SK-N-SH (cell line): Measurements from ENCODE around the gene PUSL1. TPM values are rescaled to one million over a fixed set of nuclear protein-coding genes. Genes with fewer than 3 reads are reported as not detected.

Source experiments
- CTCF ChIA-PET: fragments of 300-600, 350-600 bp; formaldehyde crosslinking; extraction: SDS; loops from one replicate; lab custom pipeline; 2021; lab: Yijun Ruan, JAX
- POLR2A ChIA-PET: fragments of 350-600 bp; sonication (Branson Sonifier 250); formaldehyde crosslinking; extraction: SDS; loops from one replicate; lab custom pipeline; 2020; ENCODE audit warnings: antibody characterized with exemption, inconsistent platforms; lab: Yijun Ruan, JAX
- DNase-seq: peaks from one replicate; pipeline ENCODE4 v3.0.0; 2012
- H2AFZ ChIP-seq: fragments of 200-600 bp; sonication (generic); 2 replicates; pipeline ENCODE4 v1.8.1; 2016; ENCODE audit warnings: antibody characterized with exemption, mild to moderate bottlenecking, low read depth
- H3F3A ChIP-seq: fragments of 200-600 bp; sonication (generic); replicated peaks from 2 replicates; pipeline ENCODE3; 2016; ENCODE audit warnings: antibody characterized with exemption, mild to moderate bottlenecking; ENCODE audit not compliant: insufficient read depth
- H3K27ac ChIP-seq, 2 experiments: fragments of 200-500 bp in 1 of 2; fragments of 200-600 bp in 1 of 2; sonication (Bioruptor generic) in 1 of 2; sonication (generic), shearing (Covaris generic) in 1 of 2; 2 replicates each; pipeline versions ENCODE4 v1.5.1 to v1.6.1; 2014 to 2016; ENCODE audit warnings: low read depth in 2 of 2, inconsistent platforms in 1 of 2, low read length in 1 of 2, mild to moderate bottlenecking in 1 of 2, mixed read lengths in 1 of 2
- H3K27me3 ChIP-seq: fragments of 200-600 bp; sonication (generic), shearing (Covaris generic); 2 replicates; pipeline ENCODE4 v1.6.1; 2016; ENCODE audit warnings: mixed run types; ENCODE audit not compliant: insufficient read depth
- H3K36me3 ChIP-seq, 2 experiments: fragments of 200-500 bp in 1 of 2; fragments of 200-600 bp in 1 of 2; sonication (Bioruptor generic) in 1 of 2; sonication (generic) in 1 of 2; replicated peaks in 1 of 2; 2 replicates each; pipeline versions ENCODE3 to v1.5.1; 2014 to 2016; ENCODE audit warnings: low read length in 1 of 2, mild to moderate bottlenecking in 1 of 2; ENCODE audit not compliant: insufficient read depth in 2 of 2, control insufficient read depth in 1 of 2
- H3K4me1 ChIP-seq, 2 experiments: fragments of 200-500 bp in 1 of 2; fragments of 200-600 bp in 1 of 2; sonication (Bioruptor generic) in 1 of 2; sonication (generic), shearing (Covaris generic) in 1 of 2; 2 replicates each; pipeline versions ENCODE4 v1.5.1 to v1.6.1; 2014 to 2016; ENCODE audit warnings: low read depth in 1 of 2, low read length in 1 of 2, mixed run types in 1 of 2; ENCODE audit not compliant: insufficient read depth in 2 of 2, control insufficient read depth in 1 of 2
- H3K4me2 ChIP-seq: fragments of 200-600 bp; sonication (generic), shearing (Covaris generic); 2 replicates; pipeline ENCODE4 v1.6.1; 2017; ENCODE audit warnings: mixed run types
- H3K4me3 ChIP-seq, 2 experiments: fragments of 200-500 bp in 1 of 2; fragments of 200-600 bp in 1 of 2; sonication (Bioruptor generic) in 1 of 2; sonication (generic), shearing (Covaris generic) in 1 of 2; 2 replicates each; pipeline versions ENCODE4 v1.5.1 to v1.8.1; 2014 to 2016; ENCODE audit warnings: low read depth in 2 of 2, inconsistent platforms in 1 of 2, low read length in 1 of 2, mild to moderate bottlenecking in 1 of 2, mixed read lengths in 1 of 2, moderate library complexity in 1 of 2
- H3K79me2 ChIP-seq: fragments of 200-600 bp; sonication (generic); 2 replicates; pipeline ENCODE4 v1.8.1; 2017; ENCODE audit warnings: mild to moderate bottlenecking; ENCODE audit not compliant: insufficient read depth
- H3K9ac ChIP-seq: fragments of 200-600 bp; sonication (generic); 2 replicates; pipeline ENCODE4 v1.6.1; 2017; ENCODE audit warnings: mixed run types
- H3K9me2 ChIP-seq: fragments of 200-600 bp; sonication (generic); 2 replicates; pipeline ENCODE4 v1.6.1; 2017; ENCODE audit warnings: mixed run types
- H3K9me3 ChIP-seq: fragments of 200-600 bp; sonication (generic); 2 replicates; pipeline ENCODE4 v1.6.1; 2017; ENCODE audit warnings: mixed run types, mild to moderate bottlenecking, moderate library complexity
- H4K20me1 ChIP-seq: fragments of 200-600 bp; sonication (generic); 2 replicates; pipeline ENCODE4 v1.6.1; 2017; ENCODE audit warnings: mild to moderate bottlenecking, mixed run types; ENCODE audit not compliant: insufficient read depth
- CHD2 ChIP-seq: fragments of 150-350 bp; IDR thresholded peaks from 2 replicates; pipeline ENCODE4 v1.6.1; 2018; ENCODE audit warnings: low read length; ENCODE audit not compliant: partially characterized antibody
- CTCF ChIP-seq: fragments of 200-600 bp; sonication (generic); IDR thresholded peaks from 2 replicates; pipeline ENCODE4 v1.6.1; 2017; ENCODE audit warnings: antibody characterized with exemption, mild to moderate bottlenecking, moderate library complexity
- ELF1 ChIP-seq: IDR thresholded peaks from 2 replicates; pipeline ENCODE4 v1.4.0; 2012
- EZH2phosphoT487 ChIP-seq: fragments of 200-600 bp; sonication (generic); IDR thresholded peaks from 2 replicates; pipeline ENCODE4 v1.6.1; 2017; ENCODE audit warnings: low read depth, mixed run types, mild to moderate bottlenecking, antibody characterized with exemption, moderate library complexity, borderline replicate concordance
- FOSL2 ChIP-seq: IDR thresholded peaks from 2 replicates; pipeline ENCODE4 v1.4.0; 2012; ENCODE audit warnings: low read depth, mild to moderate bottlenecking, moderate library complexity, borderline replicate concordance
- FOXJ3 ChIP-seq: sonication (generic); formaldehyde crosslinking; IDR thresholded peaks from 2 replicates; pipeline ENCODE4 v1.5.1; 2020; ENCODE audit warnings: mild to moderate bottlenecking, missing genetic modification reagents
- FOXM1 ChIP-seq: IDR thresholded peaks from 2 replicates; pipeline ENCODE4 v1.4.0; 2012; ENCODE audit warnings: low read depth, mild to moderate bottlenecking
- GABPA ChIP-seq: IDR thresholded peaks from 2 replicates; pipeline ENCODE4 v1.4.0; 2012; ENCODE audit warnings: low read depth, mild to moderate bottlenecking
- JUND ChIP-seq: IDR thresholded peaks from 2 replicates; pipeline ENCODE4 v1.4.0; 2012
- MAX ChIP-seq: IDR thresholded peaks from 2 replicates; pipeline ENCODE4 v1.4.0; 2012; ENCODE audit warnings: low read depth
- MEF2A ChIP-seq: IDR thresholded peaks from 2 replicates; pipeline ENCODE4 v1.4.0; 2012; ENCODE audit warnings: low read depth, borderline replicate concordance
- NFIC ChIP-seq: IDR thresholded peaks from 2 replicates; pipeline ENCODE4 v1.4.0; 2012; ENCODE audit warnings: borderline replicate concordance
- NRF1 ChIP-seq: IDR thresholded peaks from 2 replicates; pipeline ENCODE4 v1.6.1; 2012; ENCODE audit warnings: low read depth, mild to moderate bottlenecking, low read length
- RAD21 ChIP-seq: IDR thresholded peaks from 2 replicates; pipeline ENCODE4 v1.6.1; 2012; ENCODE audit warnings: mild to moderate bottlenecking, low read length
- RCOR1 ChIP-seq: fragments of 150-350 bp; IDR thresholded peaks from 2 replicates; pipeline ENCODE4 v1.6.1; 2017; ENCODE audit warnings: antibody characterized with exemption, low read length
- RFX5 ChIP-seq: IDR thresholded peaks from 2 replicates; pipeline ENCODE4 v1.6.1; 2012; ENCODE audit warnings: mild to moderate bottlenecking, improper control_type of control experiment, low read length
- RXRA ChIP-seq: IDR thresholded peaks from 2 replicates; pipeline ENCODE4 v1.4.0; 2012; ENCODE audit warnings: low read depth, mild to moderate bottlenecking, borderline replicate concordance
- SIN3A ChIP-seq: IDR thresholded peaks from 2 replicates; pipeline ENCODE4 v1.6.1; 2012; ENCODE audit warnings: low read depth, mild to moderate bottlenecking, low read length, moderate library complexity, borderline replicate concordance
- SMC3 ChIP-seq: IDR thresholded peaks from 2 replicates; pipeline ENCODE4 v1.6.1; 2012; ENCODE audit warnings: low read depth, low read length, improper control_type of control experiment
- TAF1 ChIP-seq: IDR thresholded peaks from 2 replicates; pipeline ENCODE4 v1.6.1; 2012; ENCODE audit warnings: low read depth, mild to moderate bottlenecking, low read length, moderate library complexity, borderline replicate concordance
- TCF12 ChIP-seq: IDR thresholded peaks from 2 replicates; pipeline ENCODE4 v1.4.0; 2012
- TEAD4 ChIP-seq: IDR thresholded peaks from 2 replicates; pipeline ENCODE4 v1.4.0; 2012; ENCODE audit warnings: mild to moderate bottlenecking, borderline replicate concordance; ENCODE audit not compliant: insufficient read depth
- ZBTB33 ChIP-seq: IDR thresholded peaks from 2 replicates; pipeline ENCODE4 v1.4.0; 2012; ENCODE audit warnings: low read depth, borderline replicate concordance
- WGBS: methylation state at CpG from one replicate; pipeline ENCODE4 v1.1.6; 2017; ENCODE audit warnings: low lambda C conversion rate; 5-methylcytosine and 5-hydroxymethylcytosine counted together
- polyA plus RNA-seq, 3 experiments: library from polyadenylated mRNA; depleted of rRNA; stranded (reverse); fragments of >200 nt; gene quantifications; 2 replicates each; pipeline ENCODE4 v1.2.3, GENCODE V29; 2012

The PUSL1 gene
- polyA plus RNA-seq, 1 of the 3 experiments (the other 2 are of a cell fraction), result 19.0 TPM

GRCh38 chr1:1306661-1307260 is 1.6 kb upstream of the PUSL1 start:
- peaks cover 0 to 18% of the 10 kb centered on the region in 2 experiments for H3K36me3 ChIP-seq
- no peak overlapping the region for H2AFZ ChIP-seq
- no peak for DNase-seq
- H3K4me1 ChIP-seq, result peaks cover 13 to 50% of the 10 kb centered on the region in 2 experiments; a peak in 2 of 4 replicates
- H3K79me2 ChIP-seq, result peaks cover 32% of the 10 kb centered on the region
- H3K27ac ChIP-seq, result peak overlapping the region in 1 of 2 experiments; percentile 97; a peak in 2 of 4 replicates
- H3F3A ChIP-seq, result no peaks in the 10 kb centered on the region
- POLR2A ChIA-PET, result no interaction called here
- H3K9me2 ChIP-seq, result no peaks in the 10 kb centered on the region
- H3K4me2 ChIP-seq, result peak overlapping the region; percentile 95
- whole genome bisulfite sequencing, result 38% methylated on average over 7 of the region's 27 CpGs
- H3K4me3 ChIP-seq, result peak overlapping the region; percentile 73 to 91
- H4K20me1 ChIP-seq, result peaks cover 11% of the 10 kb centered on the region; the same call in 1 of the 2 replicates
- peak overlapping the region; percentile 68; the same call in 1 of the 2 replicates for H3K9ac ChIP-seq
- CTCF ChIA-PET, result interaction anchor here (0.5 kb wide), 1 partner anchor 92 kb away, joined by 3 read pairs; no protein-coding TSS in a partner anchor
- no peaks in the 10 kb centered on the region for H3K9me3 ChIP-seq
- no peaks in the 10 kb centered on the region for H3K27me3 ChIP-seq
- no peak for TF ChIP-seq NFIC
- TF ChIP-seq TCF12, result no peak
- no peak for TF ChIP-seq EZH2phosphoT487
- TF ChIP-seq JUND, result no peak
- no peak for TF ChIP-seq MEF2A
- no peak for TF ChIP-seq MAX
- no peak for TF ChIP-seq RAD21
- TF ChIP-seq RXRA, result no peak
- TF ChIP-seq CTCF, result no peak
- no peak for TF ChIP-seq NRF1
- TF ChIP-seq TAF1, result no peak
- TF ChIP-seq CHD2, result no peak
- no peak for TF ChIP-seq GABPA
- no peak for TF ChIP-seq FOXM1

GRCh38 chr1:1307261-1307922 is 1.0 kb upstream of the PUSL1 start:
- POLR2A ChIA-PET, result no interaction called here
- CTCF ChIA-PET, result interaction anchor here (0.5 kb wide), 1 partner anchor 93 kb away, joined by 3 read pairs; no protein-coding TSS in a partner anchor

More at GRCh38 chr1:1307261-1307922, 1.0 kb upstream of the PUSL1 start:
- Histone ChIP-seq H2AFZ (no peak overlapping the region), H3K79me2 (peaks cover 32% of the 10 kb centered on the region), H3K4me1 (peaks cover 13 to 50% of the 10 kb centered on the region in 2 experiments; a peak in 2 of 4 replicates), H3K4me2 (peak overlapping the region; percentile 95), H3K27me3 (no peaks in the 10 kb centered on the region), H3K9ac (peak overlapping the region; percentile 68; the same call in 1 of the 2 replicates), H3K36me3 (peaks cover 0 to 22% of the 10 kb centered on the region in 2 experiments), H4K20me1 (peaks cover 11% of the 10 kb centered on the region; the same call in 1 of the 2 replicates), H3K9me2 (no peaks in the 10 kb centered on the region), H3F3A (no peaks in the 10 kb centered on the region), H3K9me3 (no peaks in the 10 kb centered on the region), H3K27ac (peak overlapping the region in 1 of 2 experiments; percentile 70; a peak in 2 of 4 replicates), H3K4me3 (peak overlapping the region; percentile 73 to 91)
- no peak for DNase-seq
- TF ChIP-seq TCF12 (no peak), SIN3A (no peak; the same call in 1 of the 2 replicates), FOXJ3 (CRISPR knock-in tag) (no peak), MEF2A (no peak), RCOR1 (no peak), SMC3 (no peak), EZH2phosphoT487 (no peak), RFX5 (no peak), TEAD4 (no peak), FOSL2 (no peak), ZBTB33 (no peak), ELF1 (no peak), NFIC (no peak), CHD2 (no peak)
- 7% methylated on average over 19 of the region's 83 CpGs for WGBS
